Activated naive CD4-positive, alpha-beta T cell treated with Interleukin-2 at 50 U/mL for 16 hours (primary cell): ENCODE data around the gene NTHL1.
"Not testable (repeated sequence)": the region's sequence is repeated elsewhere in the genome, so short reads cannot be mapped to it uniquely, and the experiment has no call there.

ENCODE experiments used
- DNase-seq: peaks from one replicate; pipeline ENCODE4 v3.0.0-alpha.2; 2020

NTHL1 gene

GRCh38 chr16:2027024-2028010, 20.3 kb downstream of the NTHL1 start:
- peak; percentile 30 for DNase-seq

- DNase-seq: peak; percentile 20
Measured at GRCh38 chr16:2026461-2027023, 21.1 kb downstream of the NTHL1 start, which contains the start of gene NHERF2. Gene NHERF2, plus strand, starts transcription at chr16:2026902. Its CDS starts 104 bp downstream, at chr16:2027006.

- no peak for DNase-seq
Measured at GRCh38 chr16:2025878-2026460, 21.7 kb downstream of the NTHL1 start.

- no peak for DNase-seq
Measured at GRCh38 chr16:2025251-2025650, 22.4 kb downstream of the NTHL1 start.

GRCh38 chr16:2024032-2024420, 23.6 kb downstream of the NTHL1 start:
- DNase-seq: no peak

- DNase-seq: peak; percentile 95
Measured at GRCh38 chr16:2023092-2024031, 24.3 kb downstream of the NTHL1 start.

- peak; percentile 30 for DNase-seq
Measured at GRCh38 chr16:2022723-2023091, 24.9 kb downstream of the NTHL1 start.

- DNase-seq: no peak
Measured at GRCh38 chr16:2019921-2020831, 27.5 kb downstream of the NTHL1 start.

- DNase-seq: peak; percentile 38
Measured at GRCh38 chr16:2019518-2019920, 28.1 kb downstream of the NTHL1 start, which contains the start of gene NPW. Gene NPW, plus strand, starts transcription at chr16:2019785.

GRCh38 chr16:2016407-2016922, 31.2 kb downstream of the NTHL1 start:
- peak; percentile 16 for DNase-seq

GRCh38 chr16:2015947-2016208, 31.8 kb downstream of the NTHL1 start:
- DNase-seq: no peak

- DNase-seq: no peak
Measured at GRCh38 chr16:2015117-2015946, 32.3 kb downstream of the NTHL1 start.

GRCh38 chr16:2013527-2013926, 34.1 kb downstream of the NTHL1 start:
- no peak for DNase-seq

GRCh38 chr16:2011726-2012125, 35.9 kb downstream of the NTHL1 start:
- not testable (repeated sequence) for DNase-seq

- DNase-seq: peak; percentile 79
Measured at GRCh38 chr16:2009791-2010510, 37.7 kb downstream of the NTHL1 start, which contains the start of gene ZNF598. Gene ZNF598, minus strand, starts transcription at chr16:2009821.

GRCh38 chr16:2009164-2009711, 38.4 kb downstream of the NTHL1 start:
- no peak for DNase-seq

GRCh38 chr16:2008631-2009163, 38.9 kb downstream of the NTHL1 start:
- DNase-seq: peak; percentile 33

- no peak for DNase-seq
Measured at GRCh38 chr16:2008009-2008526, 39.6 kb downstream of the NTHL1 start.
